Activated naive CD4-positive, alpha-beta T cell treated with anti-CD3 and anti-CD28 coated beads, Interleukin-2, amount 50 U/mL, for 72 hours (primary cell): ENCODE data around the gene MPRIP. TPM values are rescaled to one million over a fixed set of nuclear protein-coding genes. Genes with fewer than 3 reads are reported as not detected.

Source experiments
- ATAC-seq, 2 donors: fragments of 150-1000 bp; cut with Tn5 transposase; 2 replicates each; pipeline ENCODE4 v1.10.0; 2021; ENCODE audit warnings: mild to moderate bottlenecking in 2 of 2, moderate library complexity in 2 of 2
- DNase-seq, 2 donors: peaks; one replicate each; pipeline ENCODE4 v3.0.0; 2021 to 2022; ENCODE audit warnings: low spot score in 2 of 2
- H3K27ac Mint-ChIP-seq, 2 donors: one replicate each; pipeline ENCODE4 v1.8.0; 2022; ENCODE audit warnings: mild to moderate bottlenecking in 2 of 2, mixed read lengths in 2 of 2
- H3K36me3 Mint-ChIP-seq, 2 donors: one replicate each; pipeline ENCODE4 v1.8.0; 2022; ENCODE audit warnings: mixed read lengths in 2 of 2
- H3K9me3 Mint-ChIP-seq, 2 donors: one replicate each; pipeline ENCODE4 v1.8.0; 2022; ENCODE audit warnings: mixed read lengths in 2 of 2
- total RNA-seq, 2 donors: library from RNA; stranded (reverse); gene quantifications; one replicate each; pipeline ENCODE4 v1.2.3, GENCODE V29; 2022

MPRIP gene
- total RNA-seq, 2 donors from 2014 or later: 67.4 to 134 TPM

GRCh38 chr17:17071531-17072360 lies 29.5 kb downstream of the MPRIP start:
- H3K36me3 Mint-ChIP-seq: peaks cover 11 to 16% of the 10 kb centered on the region in 2 donors
- no peak for DNase-seq
- H3K9me3 Mint-ChIP-seq: peaks cover 0 to 9% of the 10 kb centered on the region in 2 donors
- H3K27ac Mint-ChIP-seq: peak overlapping the region in 1 of 2 donors; percentile 58
- ATAC-seq: no peak

GRCh38 chr17:17072546-17072945 lies 30.3 kb downstream of the MPRIP start:
- ATAC-seq: no peak
- H3K9me3 Mint-ChIP-seq: peaks cover 0 to 9% of the 10 kb centered on the region in 2 donors
- no peak overlapping the region for H3K27ac Mint-ChIP-seq
- no peak for DNase-seq
- peaks cover 11 to 16% of the 10 kb centered on the region in 2 donors for H3K36me3 Mint-ChIP-seq

- ATAC-seq (no peak), DNase-seq (no peak)
- Mint-ChIP-seq H3K36me3 (peaks cover 11 to 16% of the 10 kb centered on the region in 2 donors), H3K9me3 (peaks cover 0 to 9% of the 10 kb centered on the region in 2 donors), H3K27ac (peak overlapping the region in 1 of 2 donors; percentile 51)
Measured at GRCh38 chr17:17073030-17073564, 30.8 kb downstream of the MPRIP start.

GRCh38 chr17:17073581-17074403 lies 31.5 kb downstream of the MPRIP start:
- Mint-ChIP-seq H3K36me3 (peaks cover 11 to 15% of the 10 kb centered on the region in 2 donors), H3K9me3 (peaks cover 0 to 9% of the 10 kb centered on the region in 2 donors), H3K27ac (peak overlapping the region in 1 of 2 donors; percentile 17)
- DNase-seq (no peak), ATAC-seq (no peak)

- Mint-ChIP-seq H3K27ac (peak overlapping the region in 1 of 2 donors; percentile 68), H3K36me3 (peaks cover 6% of the 10 kb centered on the region in 2 donors), H3K9me3 (peaks cover 0 to 6% of the 10 kb centered on the region in 2 donors)
- ATAC-seq (peak; percentile 59 to 62), DNase-seq (no peak)
Measured at GRCh38 chr17:17075125-17075781, 33.0 kb downstream of the MPRIP start.

- H3K27ac Mint-ChIP-seq: no peak overlapping the region
- H3K9me3 Mint-ChIP-seq: no peaks in the 10 kb centered on the region
- ATAC-seq (no peak), DNase-seq (no peak)
- H3K36me3 Mint-ChIP-seq: no peaks in the 10 kb centered on the region
Measured at GRCh38 chr17:17076066-17076465, 33.8 kb downstream of the MPRIP start.

- H3K27ac Mint-ChIP-seq: no peak overlapping the region
- H3K36me3 Mint-ChIP-seq: no peaks in the 10 kb centered on the region
- ATAC-seq (no peak), DNase-seq (no peak)
- H3K9me3 Mint-ChIP-seq: no peaks in the 10 kb centered on the region
Measured at GRCh38 chr17:17077101-17077500, 34.8 kb downstream of the MPRIP start.

- H3K36me3 Mint-ChIP-seq: no peaks in the 10 kb centered on the region
- ATAC-seq (no peak), DNase-seq (no peak)
- H3K27ac Mint-ChIP-seq: peak overlapping the region in 1 of 2 donors; percentile 58
- no peaks in the 10 kb centered on the region for H3K9me3 Mint-ChIP-seq
Measured at GRCh38 chr17:17077861-17078732, 35.8 kb downstream of the MPRIP start.

- no peak overlapping the region for H3K27ac Mint-ChIP-seq
- ATAC-seq (no peak), DNase-seq (no peak)
- H3K36me3 Mint-ChIP-seq: no peaks in the 10 kb centered on the region
- no peaks in the 10 kb centered on the region for H3K9me3 Mint-ChIP-seq
Measured at GRCh38 chr17:17078832-17079231, 36.6 kb downstream of the MPRIP start.

- DNase-seq: no peak
- Mint-ChIP-seq H3K36me3 (no peaks in the 10 kb centered on the region), H3K27ac (no peak overlapping the region), H3K9me3 (no peaks in the 10 kb centered on the region)
- no peak for ATAC-seq
Measured at GRCh38 chr17:17079336-17079735, 37.1 kb downstream of the MPRIP start.

GRCh38 chr17:17079761-17080160 lies 37.5 kb downstream of the MPRIP start:
- H3K36me3 Mint-ChIP-seq: no peaks in the 10 kb centered on the region
- H3K27ac Mint-ChIP-seq: no peak overlapping the region
- no peaks in the 10 kb centered on the region for H3K9me3 Mint-ChIP-seq
- no peak for DNase-seq
- no peak for ATAC-seq

- Mint-ChIP-seq H3K9me3 (no peaks in the 10 kb centered on the region), H3K36me3 (no peaks in the 10 kb centered on the region), H3K27ac (no peak overlapping the region)
- ATAC-seq (no peak), DNase-seq (no peak)
Measured at GRCh38 chr17:17080181-17080631, 37.9 kb downstream of the MPRIP start.

GRCh38 chr17:17080781-17081180 lies 38.5 kb downstream of the MPRIP start:
- DNase-seq (no peak), ATAC-seq (no peak)
- H3K9me3 Mint-ChIP-seq: no peaks in the 10 kb centered on the region

GRCh38 chr17:17081304-17081940 lies 39.2 kb downstream of the MPRIP start:
- no peak for DNase-seq
- ATAC-seq: no peak
- peak overlapping the region; percentile 4 to 81 for H3K27ac Mint-ChIP-seq
- H3K9me3 Mint-ChIP-seq: no peaks in the 10 kb centered on the region
- no peaks in the 10 kb centered on the region for H3K36me3 Mint-ChIP-seq

More at GRCh38 chr17:17080781-17081180, 38.5 kb downstream of the MPRIP start:
- peak overlapping the region in 1 of 2 donors; percentile 4 for H3K27ac Mint-ChIP-seq
- no peaks in the 10 kb centered on the region for H3K36me3 Mint-ChIP-seq

GRCh38 chr17:17082878-17083277 lies 40.6 kb downstream of the MPRIP start:
- ATAC-seq: no peak
- no peak for DNase-seq
- Mint-ChIP-seq H3K27ac (no peak overlapping the region), H3K36me3 (no peaks in the 10 kb centered on the region), H3K9me3 (no peaks in the 10 kb centered on the region)
